Measurements from ENCODE around the gene MYO1H. TPM values are rescaled to one million over a fixed set of nuclear protein-coding genes. Genes with fewer than 3 reads are reported as not detected.

MYO1H gene
- total RNA-seq, 1 donor = not detected

DNA sequence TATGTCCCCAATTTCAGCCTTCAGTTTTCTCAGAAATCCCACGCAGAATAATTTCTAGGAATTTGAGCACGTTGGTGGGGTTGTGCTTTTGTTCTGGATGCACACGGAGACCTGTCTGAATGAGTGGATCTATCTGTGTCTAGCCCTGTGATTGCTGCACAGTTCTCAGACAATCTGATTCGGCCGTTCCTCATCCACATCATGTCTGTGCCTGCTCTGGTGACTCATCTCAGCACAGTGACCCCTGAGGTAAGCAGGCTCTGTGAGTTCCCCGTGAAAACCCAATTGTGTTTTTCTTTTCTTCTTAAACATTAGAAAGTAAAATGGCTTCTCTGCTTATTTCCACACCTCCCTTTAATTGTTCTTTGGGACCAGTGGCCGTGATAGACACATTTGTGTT lies 150.0 kb downstream of the MYO1H start:
- Histone ChIP-seq H3K9me3 (ENCODE audit: low read depth, low read length) (no peaks in the 10 kb centered on the region), H3K27ac (ENCODE audit: low read depth, low read length) (no peak overlapping the region), H3K27me3 (ENCODE audit: insufficient read depth, low read length) (no peaks in the 10 kb centered on the region), H2AFZ (ENCODE audit: low read length) (no peak overlapping the region), H3K4me3 (ENCODE audit: insufficient read depth, low read length) (no peak overlapping the region), H3K36me3 (ENCODE audit: insufficient read depth, low read length) (peaks cover 51% of the 10 kb centered on the region), H4K20me1 (ENCODE audit: insufficient read depth, low read length) (no peaks in the 10 kb centered on the region), H3K79me2 (ENCODE audit: insufficient read depth, low read length) (no peaks in the 10 kb centered on the region), H3K4me2 (ENCODE audit: insufficient read depth, low read length) (no peak overlapping the region), H3K4me1 (ENCODE audit: insufficient read depth, low read length) (no peaks in the 10 kb centered on the region)
- TF ChIP-seq, protein P1, sequence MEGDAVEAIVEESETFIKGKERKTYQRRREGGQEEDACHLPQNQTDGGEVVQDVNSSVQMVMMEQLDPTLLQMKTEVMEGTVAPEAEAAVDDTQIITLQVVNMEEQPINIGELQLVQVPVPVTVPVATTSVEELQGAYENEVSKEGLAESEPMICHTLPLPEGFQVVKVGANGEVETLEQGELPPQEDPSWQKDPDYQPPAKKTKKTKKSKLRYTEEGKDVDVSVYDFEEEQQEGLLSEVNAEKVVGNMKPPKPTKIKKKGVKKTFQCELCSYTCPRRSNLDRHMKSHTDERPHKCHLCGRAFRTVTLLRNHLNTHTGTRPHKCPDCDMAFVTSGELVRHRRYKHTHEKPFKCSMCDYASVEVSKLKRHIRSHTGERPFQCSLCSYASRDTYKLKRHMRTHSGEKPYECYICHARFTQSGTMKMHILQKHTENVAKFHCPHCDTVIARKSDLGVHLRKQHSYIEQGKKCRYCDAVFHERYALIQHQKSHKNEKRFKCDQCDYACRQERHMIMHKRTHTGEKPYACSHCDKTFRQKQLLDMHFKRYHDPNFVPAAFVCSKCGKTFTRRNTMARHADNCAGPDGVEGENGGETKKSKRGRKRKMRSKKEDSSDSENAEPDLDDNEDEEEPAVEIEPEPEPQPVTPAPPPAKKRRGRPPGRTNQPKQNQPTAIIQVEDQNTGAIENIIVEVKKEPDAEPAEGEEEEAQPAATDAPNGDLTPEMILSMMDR (IDR thresholded peaks at IDR 0.05; ENCODE audit: extremely low read depth, low read depth, low read length) = no peak
- DNase-seq (ENCODE audit: insufficient read length, low spot score, missing footprints) = no peak

Other genes with a start within 250 kb of the MYO1H start
- gene ACACB, start 231.3 kb upstream of the MYO1H start, total RNA-seq = 13.8 and 16.2 TPM in 2 replicates
- gene FOXN4, start 38.6 kb upstream of the MYO1H start, total RNA-seq = not detected in 2 replicates
- 94.6 and 102 TPM in 2 replicates for gene KCTD10, start 129.4 kb downstream of the MYO1H start, total RNA-seq
- 34.8 and 40.9 TPM in 2 replicates for gene UBE3B, start 129.7 kb downstream of the MYO1H start, total RNA-seq
- gene MMAB, start 225.6 kb downstream of the MYO1H start, total RNA-seq = 34.4 and 35.7 TPM in 2 replicates
- 31.1 and 31.2 TPM in 2 replicates for gene MVK, start 225.9 kb downstream of the MYO1H start, total RNA-seq